ENCODE data around the gene INPP5D. TPM values are rescaled to one million over a fixed set of nuclear protein-coding genes. Genes with fewer than 3 reads are reported as not detected.

INPP5D gene
- total RNA-seq, 4 donors from 2014 or later = 8.0 to 12.5 (median 11.9) TPM

- Histone ChIP-seq H3K4me1 (no peaks in the 10 kb centered on the region), H3K4me3 (no peak overlapping the region), H3K36me3 (no peaks in the 10 kb centered on the region), H3K9me3 (no peaks in the 10 kb centered on the region), H3K27me3 (no peaks in the 10 kb centered on the region), H3K27ac (replicated peaks in 1 of 4) (no peak overlapping the region)
- no peak for DNase-seq (ENCODE audit: extremely low spot score)
- intact Hi-C loops (cut with DNase I) = no loop called here
- WGBS = 50% methylated on average over 5 of the region's 5 CpGs
- TF ChIP-seq CTCF (IDR thresholded peaks at IDR 0.05) = no peak
- no peak for TF ChIP-seq EP300 (IDR thresholded peaks at IDR 0.05)
- no peak for TF ChIP-seq POLR2A (IDR thresholded peaks at IDR 0.05; ENCODE audit: low read depth)
- no peak for TF ChIP-seq POLR2AphosphoS5 (IDR thresholded peaks at IDR 0.05)
These were observed 184.7 kb downstream of the INPP5D start for GRCh38 chr2:233244818-233245217.

GRCh38 chr2:233245406-233245805 lies 185.3 kb downstream of the INPP5D start:
- no peaks in the 10 kb centered on the region for H3K27me3 ChIP-seq
- 60% methylated on average over 6 of the region's 6 CpGs for WGBS
- no peak for DNase-seq (ENCODE audit: extremely low spot score)
- H3K4me1 ChIP-seq = no peaks in the 10 kb centered on the region
- H3K36me3 ChIP-seq = no peaks in the 10 kb centered on the region
- intact Hi-C loops (cut with DNase I) = no loop called here
- no peak for TF ChIP-seq POLR2AphosphoS5 (IDR thresholded peaks at IDR 0.05)
- TF ChIP-seq CTCF (IDR thresholded peaks at IDR 0.05) = no peak
- TF ChIP-seq POLR2A (IDR thresholded peaks at IDR 0.05; ENCODE audit: low read depth) = no peak
- TF ChIP-seq EP300 (IDR thresholded peaks at IDR 0.05) = no peak
- H3K27ac ChIP-seq (replicated peaks in 1 of 4) = no peak overlapping the region
- no peak overlapping the region for H3K4me3 ChIP-seq
- no peaks in the 10 kb centered on the region for H3K9me3 ChIP-seq

DNA sequence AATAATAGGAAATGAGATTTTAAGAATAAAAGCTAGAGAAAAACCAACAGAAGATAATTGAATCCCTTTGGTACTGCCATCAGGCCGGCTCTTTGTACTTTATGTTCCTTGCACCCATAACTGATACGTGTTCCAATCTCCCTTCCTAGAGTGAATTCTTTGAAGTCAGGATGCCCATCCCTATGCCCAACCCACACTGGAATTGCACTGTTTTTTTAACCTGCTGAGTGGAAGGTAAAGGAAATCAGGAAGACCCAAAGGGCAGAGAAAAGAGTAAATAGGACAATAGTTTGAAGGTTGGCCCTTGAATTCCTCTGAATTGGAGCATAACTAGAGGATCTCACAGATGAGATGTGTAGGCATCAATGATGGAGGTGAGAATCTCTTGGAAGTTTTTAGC lies 187.0 kb downstream of the INPP5D start:
- WGBS = 92% methylated on average over 2 of the region's 2 CpGs

DNA sequence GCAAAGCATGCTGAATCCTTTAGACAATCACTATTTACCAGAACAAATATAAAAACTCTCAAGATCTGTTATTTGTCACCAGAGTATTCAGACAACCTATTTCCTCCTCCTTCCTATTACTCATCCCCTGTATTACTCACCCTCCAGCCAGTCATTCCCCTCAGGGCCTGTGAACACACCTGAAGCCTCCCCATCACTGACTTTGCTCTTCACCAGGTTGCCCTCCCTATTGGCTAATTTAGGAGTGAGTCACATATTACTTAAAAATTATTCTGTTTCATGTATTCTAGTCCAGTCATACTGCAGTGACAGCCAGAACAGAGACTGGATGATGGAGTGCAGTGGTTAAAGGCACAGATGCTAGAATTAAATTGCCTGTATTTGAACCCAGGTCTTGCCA lies 187.6 kb downstream of the INPP5D start:
- Histone ChIP-seq H3K36me3 (no peaks in the 10 kb centered on the region), H3K27me3 (no peaks in the 10 kb centered on the region), H3K4me3 (no peak overlapping the region), H3K4me1 (peaks cover 5 to 13% (median 7%) of the 10 kb centered on the region in 4 donors), H3K27ac (replicated peaks in 1 of 4) (no peak overlapping the region), H3K9me3 (no peaks in the 10 kb centered on the region)
- no peak for TF ChIP-seq POLR2A (IDR thresholded peaks at IDR 0.05; ENCODE audit: low read depth)
- no peak for TF ChIP-seq EP300 (IDR thresholded peaks at IDR 0.05)
- no peak for TF ChIP-seq POLR2AphosphoS5 (IDR thresholded peaks at IDR 0.05)
- TF ChIP-seq CTCF (IDR thresholded peaks at IDR 0.05) = no peak
- DNase-seq (ENCODE audit: extremely low spot score) = no peak
- intact Hi-C loops (cut with DNase I) = no loop called here

More for the DNA sequence above, 187.0 kb downstream of the INPP5D start:
- TF ChIP-seq EP300 (IDR thresholded peaks at IDR 0.05) (no peak), POLR2A (IDR thresholded peaks at IDR 0.05; ENCODE audit: low read depth) (no peak), POLR2AphosphoS5 (IDR thresholded peaks at IDR 0.05) (no peak), CTCF (IDR thresholded peaks at IDR 0.05) (no peak)
- Histone ChIP-seq H3K9me3 (no peaks in the 10 kb centered on the region), H3K27ac (replicated peaks in 1 of 4) (no peak overlapping the region), H3K27me3 (no peaks in the 10 kb centered on the region), H3K36me3 (no peaks in the 10 kb centered on the region), H3K4me1 (peaks cover 0 to 6% (median under 1%) of the 10 kb centered on the region in 4 donors), H3K4me3 (no peak overlapping the region)
- no peak for DNase-seq (ENCODE audit: extremely low spot score)
- intact Hi-C loops (cut with DNase I) = no loop called here

DNA sequence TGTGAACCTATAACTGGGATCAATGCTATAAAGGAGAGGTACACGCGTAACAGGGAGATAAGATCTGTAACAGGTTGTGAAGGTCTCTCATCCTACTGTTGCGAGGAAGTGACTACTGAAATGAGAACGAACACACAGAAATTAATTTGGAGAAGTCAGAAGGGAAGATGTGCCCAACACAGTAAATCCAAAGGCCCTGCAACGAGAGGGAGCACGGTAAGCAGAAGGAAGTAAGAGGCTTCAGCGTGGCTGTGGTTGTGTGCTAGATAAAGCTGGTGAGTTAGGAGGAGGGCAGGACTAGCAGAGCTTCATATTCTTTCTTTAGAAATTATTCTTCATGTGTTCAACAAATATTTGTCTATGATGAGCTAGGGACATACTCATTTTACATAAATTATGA lies 188.9 kb downstream of the INPP5D start:
- no peaks in the 10 kb centered on the region for H3K9me3 ChIP-seq
- intact Hi-C loops (cut with DNase I) = no loop called here
- 67% methylated on average over 7 of the region's 7 CpGs for whole genome bisulfite sequencing
- H3K4me1 ChIP-seq = peaks cover 17 to 25% (median 19%) of the 10 kb centered on the region in 4 donors
- no peak overlapping the region for H3K27ac ChIP-seq (replicated peaks in 1 of 4)
- no peaks in the 10 kb centered on the region for H3K27me3 ChIP-seq
- no peak overlapping the region for H3K4me3 ChIP-seq
- peaks cover 0 to 4% (median 1%) of the 10 kb centered on the region in 4 donors for H3K36me3 ChIP-seq
- no peak for DNase-seq (ENCODE audit: extremely low spot score)
- TF ChIP-seq POLR2A (IDR thresholded peaks at IDR 0.05; ENCODE audit: low read depth) (no peak), EP300 (IDR thresholded peaks at IDR 0.05) (no peak), CTCF (IDR thresholded peaks at IDR 0.05) (no peak), POLR2AphosphoS5 (IDR thresholded peaks at IDR 0.05) (no peak)
